ENCODE measurements around the gene PCDH9. TPM values are rescaled to one million over a fixed set of nuclear protein-coding genes. Genes with fewer than 3 reads are reported as not detected.

Gene PCDH9
- total RNA-seq, 1 experiment from 2014 or later: 5.8 TPM

DNA sequence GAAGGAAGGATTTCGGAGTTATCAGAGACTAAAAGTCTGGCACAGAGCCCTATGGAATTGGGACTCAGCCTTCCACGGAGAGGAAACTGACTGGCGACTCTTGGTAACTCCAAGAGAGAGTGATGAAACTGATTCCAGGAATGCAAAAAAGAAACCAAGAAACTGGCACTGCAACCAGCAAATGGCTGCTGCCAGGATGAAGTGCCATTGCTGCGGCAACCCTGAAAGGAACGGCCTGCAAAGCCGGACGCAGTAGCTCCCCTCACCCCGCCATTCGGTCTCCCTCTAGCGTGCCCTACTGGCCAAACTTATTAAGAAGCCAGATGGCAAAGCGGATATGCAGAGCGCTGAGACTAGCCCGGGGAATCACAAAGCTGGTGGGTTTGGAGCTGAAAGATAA lies 236.0 kb downstream of the PCDH9 start:
- no peak for TF ChIP-seq EZH2 (IDR thresholded peaks at IDR 0.05; ENCODE audit: borderline replicate concordance, low read depth, low read length, poor library complexity, severe bottlenecking)
- TF ChIP-seq, protein P1, sequence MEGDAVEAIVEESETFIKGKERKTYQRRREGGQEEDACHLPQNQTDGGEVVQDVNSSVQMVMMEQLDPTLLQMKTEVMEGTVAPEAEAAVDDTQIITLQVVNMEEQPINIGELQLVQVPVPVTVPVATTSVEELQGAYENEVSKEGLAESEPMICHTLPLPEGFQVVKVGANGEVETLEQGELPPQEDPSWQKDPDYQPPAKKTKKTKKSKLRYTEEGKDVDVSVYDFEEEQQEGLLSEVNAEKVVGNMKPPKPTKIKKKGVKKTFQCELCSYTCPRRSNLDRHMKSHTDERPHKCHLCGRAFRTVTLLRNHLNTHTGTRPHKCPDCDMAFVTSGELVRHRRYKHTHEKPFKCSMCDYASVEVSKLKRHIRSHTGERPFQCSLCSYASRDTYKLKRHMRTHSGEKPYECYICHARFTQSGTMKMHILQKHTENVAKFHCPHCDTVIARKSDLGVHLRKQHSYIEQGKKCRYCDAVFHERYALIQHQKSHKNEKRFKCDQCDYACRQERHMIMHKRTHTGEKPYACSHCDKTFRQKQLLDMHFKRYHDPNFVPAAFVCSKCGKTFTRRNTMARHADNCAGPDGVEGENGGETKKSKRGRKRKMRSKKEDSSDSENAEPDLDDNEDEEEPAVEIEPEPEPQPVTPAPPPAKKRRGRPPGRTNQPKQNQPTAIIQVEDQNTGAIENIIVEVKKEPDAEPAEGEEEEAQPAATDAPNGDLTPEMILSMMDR (conservative IDR thresholded peaks at IDR 0.05; ENCODE audit: low read depth, low read length): peak; percentile 70
- peak; percentile 75 for DNase-seq (ENCODE audit: low spot score)
- no peaks in the 10 kb centered on the region for H3K36me3 ChIP-seq (ENCODE audit: insufficient read depth, low read length, poor library complexity, severe bottlenecking)
- no TSS peak for BruUV-seq (replicated peaks)
- H3K27me3 ChIP-seq (replicated peaks; ENCODE audit: insufficient read depth, low read depth, low read length, poor library complexity): peaks cover 67% of the 10 kb centered on the region
- intact Hi-C loops (cut with micrococcal nuclease; ENCODE audit: unreplicated experiment): no loop called here
- no peak overlapping the region for H3K27ac ChIP-seq (ENCODE audit: low read depth, low read length, poor library complexity, severe bottlenecking)
- ChIA-PET CTCF (no interaction called here), POLR2A (ENCODE audit: low non-redundant PET) (no interaction called here)
- H3K9me3 ChIP-seq (ENCODE audit: low read depth, low read length, poor library complexity, severe bottlenecking): no peaks in the 10 kb centered on the region
- no peaks in the 10 kb centered on the region for H3K4me1 ChIP-seq (ENCODE audit: insufficient read depth, low read length, poor library complexity, severe bottlenecking)
- peak overlapping the region; percentile 16 for H3K4me3 ChIP-seq (ENCODE audit: low read depth, low read length, poor library complexity, severe bottlenecking)

DNA sequence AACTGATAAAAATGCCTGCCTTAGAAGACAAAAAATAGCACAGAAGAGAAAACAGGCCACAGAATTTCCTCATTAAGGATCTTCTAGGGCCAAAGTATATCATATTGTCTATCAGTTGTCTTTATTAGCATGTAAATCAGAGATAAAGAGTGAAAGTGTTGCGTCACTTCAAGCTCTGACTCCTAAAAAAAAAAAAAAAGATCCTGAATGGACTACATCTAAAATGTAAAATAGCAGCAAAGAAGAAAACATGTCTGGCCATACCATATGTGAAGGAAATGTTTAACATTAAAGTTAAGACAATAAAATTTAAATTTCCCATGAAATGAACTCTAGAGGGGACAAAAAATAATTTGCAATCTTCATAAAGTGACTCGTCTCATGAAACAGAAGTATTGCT lies 237.4 kb downstream of the PCDH9 start:
- Histone ChIP-seq H3K4me1 (ENCODE audit: insufficient read depth, low read length, poor library complexity, severe bottlenecking) (no peaks in the 10 kb centered on the region), H3K4me3 (ENCODE audit: low read depth, low read length, poor library complexity, severe bottlenecking) (no peak overlapping the region), H3K27me3 (replicated peaks; ENCODE audit: insufficient read depth, low read depth, low read length, poor library complexity) (peaks cover 56% of the 10 kb centered on the region), H3K27ac (ENCODE audit: low read depth, low read length, poor library complexity, severe bottlenecking) (no peak overlapping the region), H3K36me3 (ENCODE audit: insufficient read depth, low read length, poor library complexity, severe bottlenecking) (no peaks in the 10 kb centered on the region), H3K9me3 (ENCODE audit: low read depth, low read length, poor library complexity, severe bottlenecking) (no peaks in the 10 kb centered on the region)
- ChIA-PET POLR2A (ENCODE audit: low non-redundant PET) (no interaction called here), CTCF (no interaction called here)
- intact Hi-C loops (cut with micrococcal nuclease; ENCODE audit: unreplicated experiment): no loop called here
- BruUV-seq (replicated peaks): no TSS peak
- DNase-seq (ENCODE audit: low spot score): no peak
- no peak for TF ChIP-seq EZH2 (IDR thresholded peaks at IDR 0.05; ENCODE audit: borderline replicate concordance, low read depth, low read length, poor library complexity, severe bottlenecking)
- TF ChIP-seq, protein P1 (conservative IDR thresholded peaks at IDR 0.05; ENCODE audit: low read depth, low read length): no peak

DNA sequence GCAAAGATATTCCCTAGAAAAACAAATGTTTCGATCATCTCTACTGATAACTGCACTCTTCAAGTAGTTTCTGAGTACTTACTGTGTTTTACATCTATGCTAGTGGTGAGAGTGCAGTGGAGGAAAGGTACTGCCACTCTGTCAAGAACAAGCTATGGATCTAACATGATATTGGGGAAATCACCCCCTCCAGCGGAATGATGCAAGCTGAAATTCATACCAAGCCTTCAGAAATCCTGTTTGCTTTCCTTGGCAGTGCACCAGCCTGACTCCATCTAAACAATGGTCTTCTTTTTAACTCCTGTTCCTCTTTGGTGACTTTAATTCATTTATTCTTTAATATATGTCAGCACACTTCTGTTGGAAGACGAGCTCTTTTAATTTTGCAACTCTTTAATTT lies 238.0 kb downstream of the PCDH9 start:
- intact Hi-C loops (cut with micrococcal nuclease; ENCODE audit: unreplicated experiment): no loop called here
- ChIA-PET POLR2A (ENCODE audit: low non-redundant PET) (no interaction called here), CTCF (no interaction called here)
- Histone ChIP-seq H3K36me3 (ENCODE audit: insufficient read depth, low read length, poor library complexity, severe bottlenecking) (no peaks in the 10 kb centered on the region), H3K27me3 (replicated peaks; ENCODE audit: insufficient read depth, low read depth, low read length, poor library complexity) (peaks cover 56% of the 10 kb centered on the region), H3K9me3 (ENCODE audit: low read depth, low read length, poor library complexity, severe bottlenecking) (no peaks in the 10 kb centered on the region), H3K4me3 (ENCODE audit: low read depth, low read length, poor library complexity, severe bottlenecking) (no peak overlapping the region), H3K4me1 (ENCODE audit: insufficient read depth, low read length, poor library complexity, severe bottlenecking) (no peaks in the 10 kb centered on the region), H3K27ac (ENCODE audit: low read depth, low read length, poor library complexity, severe bottlenecking) (no peak overlapping the region)
- TF ChIP-seq, protein P1 (conservative IDR thresholded peaks at IDR 0.05; ENCODE audit: low read depth, low read length): no peak
- no peak for TF ChIP-seq EZH2 (IDR thresholded peaks at IDR 0.05; ENCODE audit: borderline replicate concordance, low read depth, low read length, poor library complexity, severe bottlenecking)
- no peak for DNase-seq (ENCODE audit: low spot score)
- BruUV-seq (replicated peaks): no TSS peak

All from A673 (cell line).